ENCODE data around the gene RPL31.
A peak's percentile ranks its signal among the peaks of the same experiment; 100 is the strongest.

Gene RPL31

DNA sequence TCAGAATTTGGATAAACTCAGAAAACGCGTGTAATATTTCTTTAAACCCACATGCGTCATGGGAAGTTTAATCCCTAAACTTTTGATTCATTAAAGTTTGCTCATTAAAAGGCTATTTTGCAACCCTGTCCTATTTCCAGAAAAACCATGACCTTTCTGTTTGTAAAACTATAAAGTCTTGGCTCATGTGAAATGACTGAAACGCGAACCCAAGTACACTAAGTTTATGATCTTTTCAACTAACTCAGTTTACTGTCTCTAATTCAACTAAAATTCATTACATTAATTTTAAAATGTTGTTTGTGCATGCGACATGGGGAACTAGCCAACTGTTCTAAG, 3.9 kb upstream of the RPL31 start:
- no peak for DNase-seq

DNA sequence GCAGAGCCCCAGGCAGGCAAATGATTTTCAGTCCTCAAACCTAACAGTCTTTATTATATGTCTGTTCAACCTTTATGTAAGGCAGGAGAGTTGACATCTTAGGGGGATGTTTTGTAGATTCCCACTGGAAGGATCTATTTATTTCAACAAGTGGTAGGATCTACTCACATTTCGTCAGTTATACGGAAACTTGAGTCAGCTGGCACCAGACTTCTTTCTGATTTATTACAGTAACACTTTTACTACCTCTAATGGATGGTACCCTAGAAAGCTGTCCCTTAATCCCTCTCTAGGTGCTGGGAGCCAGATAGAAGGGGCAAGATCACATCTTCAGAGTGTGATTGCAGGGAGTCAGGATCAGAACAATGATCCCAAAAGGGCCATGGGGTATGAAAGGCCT, 2.1 kb upstream of the RPL31 start:
- no peak for DNase-seq

DNA sequence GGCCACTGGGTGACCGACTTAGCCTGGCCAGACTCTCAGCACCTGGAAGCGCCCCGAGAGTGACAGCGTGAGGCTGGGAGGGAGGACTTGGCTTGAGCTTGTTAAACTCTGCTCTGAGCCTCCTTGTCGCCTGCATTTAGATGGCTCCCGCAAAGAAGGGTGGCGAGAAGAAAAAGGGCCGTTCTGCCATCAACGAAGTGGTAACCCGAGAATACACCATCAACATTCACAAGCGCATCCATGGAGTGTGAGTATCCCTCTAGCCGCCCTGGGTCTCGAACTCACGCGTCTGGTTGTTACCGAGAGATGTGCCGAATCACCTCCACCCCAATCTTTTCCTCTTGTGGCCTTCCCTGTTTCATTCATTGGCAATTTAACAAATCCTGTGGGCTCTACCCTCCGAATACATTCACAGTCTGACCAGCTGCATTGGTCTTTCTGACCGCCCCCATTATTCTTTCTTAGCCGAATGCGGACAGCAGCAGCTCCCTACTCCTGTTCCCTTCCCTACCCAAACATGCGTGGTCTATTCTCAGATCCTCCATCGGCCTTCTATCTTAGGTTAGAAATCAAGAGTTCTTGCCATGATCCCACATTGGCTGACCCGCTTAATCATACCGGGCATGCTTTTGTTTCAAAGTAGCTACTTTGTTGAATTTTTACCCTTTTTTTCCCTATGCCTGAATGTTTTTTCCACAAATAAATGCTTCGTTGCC, 631 bp downstream of the RPL31 start:
- peak; percentile 36 for DNase-seq

DNA sequence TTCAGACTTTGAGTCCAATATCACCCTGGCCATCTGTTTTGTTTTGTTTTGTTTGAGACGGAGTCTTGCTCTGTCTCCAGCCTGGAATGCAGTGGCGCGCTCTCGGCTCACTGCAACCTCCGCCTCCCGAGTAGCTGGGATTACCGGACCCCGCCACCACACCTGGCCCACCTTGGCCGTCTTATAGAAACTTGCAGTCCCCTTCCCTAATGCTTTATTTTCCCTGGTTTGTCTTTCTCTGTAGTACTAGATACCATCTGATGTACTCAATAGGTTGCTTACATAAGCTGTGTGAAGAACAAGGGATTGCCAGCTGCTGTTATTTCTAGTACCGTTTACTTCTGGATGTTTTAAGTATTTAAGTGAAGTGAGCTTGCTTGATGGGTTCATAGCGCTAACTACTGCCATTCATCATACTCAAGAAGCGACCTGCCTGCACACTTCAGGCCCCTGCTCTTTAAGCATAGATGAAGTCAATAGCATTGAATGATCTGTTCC, 1.2 kb downstream of the RPL31 start:
- no peak for DNase-seq

DNA sequence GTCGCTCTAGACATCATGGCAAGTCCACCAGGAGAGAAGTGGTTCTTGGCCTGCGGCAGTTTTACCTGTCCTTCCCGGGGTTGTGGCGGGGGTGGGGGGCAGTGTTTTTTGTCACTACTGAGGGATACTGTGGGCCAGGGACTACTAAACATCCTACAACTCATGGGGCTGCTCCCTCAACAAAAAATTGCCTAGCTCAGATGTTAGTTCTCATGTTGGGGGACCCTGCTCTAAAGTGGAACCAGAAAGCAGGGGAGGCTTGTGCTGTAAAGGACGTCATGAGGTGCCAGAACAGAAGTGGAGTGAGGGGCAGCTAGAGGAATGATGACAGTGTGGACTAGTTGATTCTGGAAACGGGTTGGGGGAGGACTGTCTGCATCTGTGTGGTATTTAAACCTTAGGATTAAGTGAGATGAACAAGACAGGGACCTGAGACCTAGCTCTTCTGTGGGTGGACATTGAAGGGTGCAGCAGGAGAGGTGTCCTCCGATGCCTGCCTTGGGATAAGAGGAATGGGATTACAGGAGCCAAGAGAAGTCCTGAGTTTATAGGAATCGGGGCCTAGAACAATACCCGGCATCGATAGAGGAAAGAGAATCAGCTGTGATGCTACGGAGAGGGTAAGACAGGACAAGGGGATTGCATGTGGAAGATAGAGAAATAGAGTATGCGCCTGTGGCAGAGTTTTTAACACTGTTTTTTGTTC, 2.7 kb downstream of the RPL31 start:
- DNase-seq: no peak

DNA sequence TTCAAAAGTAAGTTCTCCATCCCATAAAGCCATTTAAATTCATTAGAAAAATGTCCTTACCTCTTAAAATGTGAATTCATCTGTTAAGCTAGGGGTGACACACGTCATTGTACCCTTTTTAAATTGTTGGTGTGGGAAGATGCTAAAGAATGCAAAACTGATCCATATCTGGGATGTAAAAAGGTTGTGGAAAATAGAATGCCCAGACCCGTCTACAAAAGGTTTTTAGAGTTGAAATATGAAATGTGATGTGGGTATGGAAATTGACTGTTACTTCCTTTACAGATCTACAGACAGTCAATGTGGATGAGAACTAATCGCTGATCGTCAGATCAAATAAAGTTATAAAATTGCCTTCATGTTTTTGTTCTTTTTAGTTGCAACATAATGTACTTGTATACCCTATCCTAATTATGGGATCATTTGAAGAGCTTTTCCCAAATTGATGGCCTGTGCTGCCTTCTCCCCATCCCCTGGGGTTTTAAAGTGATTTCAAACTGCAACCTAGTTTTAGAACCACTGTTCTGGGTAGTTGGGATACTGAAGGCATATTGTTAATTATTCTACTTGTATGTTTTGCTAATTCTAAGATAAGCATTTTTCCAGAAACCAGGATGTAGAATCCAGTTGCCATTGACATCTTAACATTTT, 4.1 kb downstream of the RPL31 start:
- DNase-seq: no peak

DNA sequence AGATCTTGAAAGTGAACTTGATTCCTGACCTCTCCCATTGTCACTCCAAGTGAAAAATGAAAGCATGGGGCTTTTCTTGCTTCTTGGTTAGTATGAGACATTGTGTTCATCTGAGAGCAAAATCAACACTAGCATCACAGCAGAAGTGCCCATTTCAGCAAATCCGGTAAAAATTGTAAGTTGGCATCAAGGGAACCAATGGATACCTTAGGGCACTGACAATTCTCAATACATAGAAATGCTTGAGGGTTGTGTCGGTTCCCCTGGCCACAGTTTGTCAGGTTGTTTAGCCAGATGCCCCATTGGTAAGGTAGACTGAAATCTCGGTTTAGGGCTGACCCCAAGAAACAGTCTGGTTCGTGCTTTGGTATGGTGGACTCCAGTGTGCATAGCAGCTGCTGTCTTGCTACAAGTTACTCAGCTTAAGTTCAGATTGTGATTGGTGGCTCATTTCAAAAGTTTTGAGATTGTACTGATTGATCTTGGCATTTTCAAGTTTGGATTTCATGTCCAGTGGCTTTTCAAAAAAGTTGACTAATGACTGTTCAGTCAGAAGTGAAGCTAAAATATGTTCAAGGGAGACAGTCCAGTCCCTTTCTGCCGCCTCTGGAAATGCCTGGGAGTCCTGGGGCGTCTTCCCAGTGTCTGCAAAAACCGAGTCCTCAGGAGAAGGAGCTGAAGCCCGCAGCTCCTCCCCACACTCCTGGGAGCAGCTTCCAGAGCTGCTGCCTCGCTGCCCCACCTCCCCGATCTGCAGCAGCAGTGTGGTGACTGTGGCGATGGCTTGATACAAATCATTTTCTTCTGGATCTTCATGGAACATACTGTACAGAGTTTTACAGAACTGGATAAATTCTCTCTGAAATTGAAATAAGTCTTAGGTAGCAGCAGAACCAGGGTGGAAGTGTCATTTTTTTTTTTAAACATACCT, 5.6 kb downstream of the RPL31 start:
- DNase-seq: peak; percentile 33

DNA sequence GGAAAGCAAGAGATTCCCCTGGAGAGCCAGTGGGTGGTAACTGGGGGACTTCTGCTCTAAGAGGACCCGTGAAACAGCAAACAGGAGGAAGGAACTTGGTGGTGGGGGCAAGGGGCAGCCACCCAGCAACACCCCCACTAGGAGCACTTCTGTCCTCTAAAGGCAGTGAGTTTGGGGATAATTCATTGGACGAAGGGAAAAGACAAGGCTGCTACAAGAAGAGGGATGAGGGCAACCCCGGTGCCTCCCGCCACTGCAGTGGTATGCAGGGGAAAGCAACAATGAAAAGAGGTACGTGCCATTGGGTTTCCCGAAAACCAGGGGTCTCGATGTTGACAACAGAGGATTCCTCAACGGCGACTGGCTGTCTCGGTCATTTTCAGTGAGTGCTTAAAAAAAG, 9.1 kb downstream of the RPL31 start:
- DNase-seq: no peak

DNA sequence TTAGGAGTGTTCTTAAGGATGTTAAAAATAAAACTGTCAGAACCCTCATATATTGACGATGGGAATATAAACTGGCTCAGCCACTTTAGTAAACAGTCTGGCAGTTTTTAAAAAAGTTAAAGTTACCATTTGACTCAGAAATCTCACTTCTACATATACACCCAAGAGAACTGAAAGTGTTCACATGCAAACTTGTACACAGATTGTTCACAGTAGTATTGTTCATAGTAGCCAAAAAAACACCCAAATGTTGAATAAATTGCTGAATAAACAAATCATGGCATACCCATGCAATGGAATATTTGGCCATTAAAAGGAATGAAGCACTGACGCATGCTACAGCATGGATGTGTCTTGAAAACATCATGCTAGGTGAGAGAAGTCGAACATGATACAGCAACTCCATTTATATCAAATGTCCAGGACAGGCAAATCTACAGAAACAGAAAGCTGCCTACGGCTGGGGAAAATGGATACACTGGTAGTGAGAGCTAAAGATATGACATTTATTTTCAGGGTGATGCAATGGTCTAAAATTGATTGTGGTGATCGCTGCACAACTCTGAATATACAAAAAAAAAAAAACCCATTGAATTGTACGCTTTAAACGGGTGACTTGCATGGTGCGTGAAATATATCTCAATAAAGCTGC, 10.1 kb downstream of the RPL31 start:
- peak; percentile 38 for DNase-seq

DNA sequence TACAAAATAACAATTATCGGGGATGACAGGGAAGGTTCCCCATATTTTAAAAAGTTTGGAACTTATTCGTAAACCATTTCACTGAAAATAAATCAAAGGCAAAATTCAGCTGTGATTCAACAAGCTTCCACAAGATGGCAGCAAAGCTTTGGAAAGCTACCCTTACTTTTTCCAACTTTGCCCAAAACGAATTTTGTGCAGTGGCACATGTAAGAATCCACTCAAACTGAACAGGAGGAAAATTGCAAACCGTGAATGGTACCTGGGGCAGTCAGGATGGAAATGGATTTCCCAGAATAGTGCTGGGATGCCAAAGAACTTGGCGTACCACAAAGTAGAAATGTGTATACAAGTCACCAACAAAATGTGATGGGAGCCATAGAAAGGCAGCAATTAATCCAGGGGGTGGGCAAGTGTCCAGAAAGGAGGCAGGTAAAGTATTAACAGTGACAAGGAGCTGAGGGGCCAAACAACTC, 10.7 kb downstream of the RPL31 start:
- DNase-seq: peak; percentile 47

DNA sequence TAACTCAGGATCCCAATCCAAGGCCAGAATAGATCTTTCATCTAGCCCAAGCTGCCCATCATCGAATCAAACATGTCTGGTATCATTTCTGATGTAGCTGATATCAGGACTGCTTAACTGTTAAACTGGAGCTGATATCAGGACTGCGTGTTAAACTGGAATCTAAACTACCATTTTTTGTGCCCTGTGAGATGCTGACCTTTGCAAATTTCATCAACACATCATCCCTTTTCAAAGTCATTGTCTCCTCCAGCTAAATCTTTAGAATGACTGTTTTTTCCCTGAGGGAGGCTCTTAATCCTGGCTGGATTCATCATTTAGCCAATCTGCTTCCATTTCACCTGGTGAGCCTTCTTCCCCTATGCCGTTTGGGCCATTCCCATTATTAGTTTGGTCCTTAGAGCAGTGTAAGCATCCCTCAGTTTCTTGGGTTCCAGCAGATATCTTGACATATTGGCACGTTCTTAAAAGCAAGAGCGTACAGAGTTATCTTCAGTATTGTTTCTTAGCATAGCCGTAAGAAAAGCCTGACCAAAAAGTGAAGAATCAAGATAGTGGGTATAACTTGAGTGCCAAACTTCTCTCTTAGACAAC, 12.3 kb downstream of the RPL31 start:
- no peak for DNase-seq

DNA sequence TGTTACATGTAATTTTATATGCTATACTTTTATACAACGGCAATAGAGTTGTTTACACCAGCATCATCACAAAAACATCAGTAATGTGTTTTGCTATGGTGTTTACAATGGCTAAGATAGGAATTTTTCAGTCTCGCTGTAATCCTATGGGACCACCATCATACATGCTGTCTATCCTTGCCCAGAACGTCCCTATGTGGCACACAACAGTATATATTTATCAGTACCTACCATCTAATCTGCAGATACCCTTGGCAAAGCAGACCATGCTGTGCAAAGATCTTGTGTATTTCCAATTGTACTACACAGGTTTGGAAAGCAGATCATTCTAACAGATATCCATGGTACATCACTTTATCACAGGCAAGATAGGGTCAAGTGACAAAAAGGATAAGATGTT, 15.3 kb downstream of the RPL31 start:
- no peak for DNase-seq

DNA sequence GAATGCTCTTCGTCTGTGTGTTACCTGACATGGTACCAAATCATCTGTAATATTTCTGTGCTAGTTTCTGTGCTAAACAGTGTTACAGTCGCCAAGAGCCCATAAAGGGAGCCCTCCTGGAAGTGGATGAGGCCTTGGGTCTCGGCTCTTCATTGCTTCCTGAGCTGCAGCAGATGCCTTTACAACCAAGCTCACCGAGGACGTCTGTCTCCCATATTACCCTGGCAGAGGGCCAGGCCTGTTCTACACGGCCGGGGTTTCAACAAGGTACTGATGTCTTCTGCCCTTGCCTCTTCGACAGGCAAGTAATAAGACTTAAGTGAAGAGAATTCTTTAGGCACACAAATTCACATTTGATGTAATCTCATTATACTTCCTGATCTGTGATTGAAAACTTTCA, 16.8 kb downstream of the RPL31 start:
- DNase-seq: no peak

DNA sequence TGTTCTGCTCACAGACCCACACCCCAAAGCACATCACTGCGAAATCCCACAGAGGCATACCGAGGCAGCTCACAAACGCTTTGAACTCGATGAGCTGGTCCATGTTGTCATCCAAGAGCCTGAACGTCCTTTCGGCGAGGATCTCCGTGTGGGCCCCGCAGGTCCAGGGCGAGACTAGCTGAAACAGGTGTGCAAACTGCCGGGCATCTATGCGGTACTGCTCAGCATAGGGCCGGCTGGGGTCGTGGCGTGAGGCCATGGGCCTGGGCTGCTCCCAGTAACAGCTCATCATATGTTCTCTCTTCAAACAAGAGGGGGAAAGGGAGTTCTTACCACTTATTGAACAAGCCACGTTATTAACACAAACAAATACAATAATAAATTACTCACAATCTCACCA, 20.1 kb downstream of the RPL31 start:
- DNase-seq: no peak

DNA sequence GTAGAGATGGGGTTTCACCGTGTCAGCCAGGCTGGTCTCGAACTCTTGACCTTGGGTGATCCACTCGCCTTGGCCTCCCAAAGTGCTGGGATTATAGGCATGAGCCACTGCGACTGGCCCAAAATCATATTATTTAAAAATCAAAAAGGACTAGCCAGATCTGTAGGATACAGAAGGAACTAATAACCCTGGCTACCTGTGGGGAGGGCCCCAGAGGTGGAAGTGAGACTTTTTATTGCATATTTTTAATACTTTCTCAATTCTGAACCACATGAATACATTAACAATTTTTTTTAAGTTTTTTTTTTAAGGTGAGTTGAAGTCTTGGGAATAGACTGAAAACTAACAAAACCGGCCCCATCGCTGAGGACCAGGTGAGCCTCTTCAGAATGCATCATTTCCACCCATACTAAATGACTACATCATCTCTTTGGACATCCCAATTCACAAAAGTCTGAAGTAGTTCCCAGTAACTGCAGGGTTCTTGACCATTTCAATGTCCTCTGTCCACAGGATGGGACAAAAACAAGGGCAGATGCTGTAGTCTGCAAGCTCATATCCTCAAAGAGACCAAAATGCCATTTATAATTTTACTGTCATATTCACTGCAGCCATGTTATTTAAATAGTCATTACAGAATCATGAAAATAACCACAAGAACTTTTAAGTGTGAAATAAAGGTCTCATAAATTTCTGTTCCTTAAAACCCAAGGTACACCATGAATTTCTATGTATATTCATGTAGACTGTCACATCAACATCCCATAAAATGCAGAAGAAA, 21.4 kb downstream of the RPL31 start:
- no peak for DNase-seq

DNA sequence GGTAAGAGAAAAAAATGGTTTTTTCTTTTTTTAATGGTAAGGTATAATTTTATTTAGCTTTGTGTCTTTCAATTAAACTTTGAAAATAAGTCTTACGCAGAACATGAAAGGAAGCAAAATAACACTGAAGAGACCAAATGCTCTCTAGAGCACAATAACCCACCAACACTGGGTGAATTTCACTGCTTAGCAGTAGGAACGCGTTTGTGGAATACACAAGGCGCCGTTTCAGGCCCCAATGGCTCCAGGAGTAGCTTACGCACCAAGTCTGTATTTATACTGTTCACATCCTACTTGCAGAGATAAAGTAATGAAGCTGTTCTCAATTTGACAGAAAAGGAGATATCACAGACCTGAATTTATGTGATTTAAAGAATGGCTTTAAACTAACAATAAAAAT, 23.5 kb downstream of the RPL31 start:
- DNase-seq: no peak

DNA sequence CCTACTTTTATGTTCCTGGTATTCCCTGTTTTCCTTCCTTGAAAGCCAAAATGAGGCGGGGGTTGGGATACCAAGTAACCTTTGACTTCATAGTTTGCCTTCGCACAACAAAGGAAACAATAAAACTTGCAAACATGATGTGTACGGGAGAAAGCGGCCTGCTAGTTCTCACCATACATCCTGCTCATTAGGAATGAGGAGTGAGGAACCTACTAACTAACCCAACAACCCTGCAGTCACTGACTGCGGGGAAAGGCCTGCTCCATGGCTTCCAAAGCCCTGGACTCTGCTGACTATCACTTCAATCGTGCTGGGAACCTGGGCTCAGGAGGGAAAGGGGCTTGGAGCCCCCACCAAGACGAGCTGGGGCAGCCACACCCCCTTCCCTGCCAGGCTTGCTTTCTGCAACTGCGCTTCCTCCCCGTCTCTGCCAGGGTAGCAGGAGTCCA, 24.2 kb downstream of the RPL31 start:
- DNase-seq: no peak

DNA sequence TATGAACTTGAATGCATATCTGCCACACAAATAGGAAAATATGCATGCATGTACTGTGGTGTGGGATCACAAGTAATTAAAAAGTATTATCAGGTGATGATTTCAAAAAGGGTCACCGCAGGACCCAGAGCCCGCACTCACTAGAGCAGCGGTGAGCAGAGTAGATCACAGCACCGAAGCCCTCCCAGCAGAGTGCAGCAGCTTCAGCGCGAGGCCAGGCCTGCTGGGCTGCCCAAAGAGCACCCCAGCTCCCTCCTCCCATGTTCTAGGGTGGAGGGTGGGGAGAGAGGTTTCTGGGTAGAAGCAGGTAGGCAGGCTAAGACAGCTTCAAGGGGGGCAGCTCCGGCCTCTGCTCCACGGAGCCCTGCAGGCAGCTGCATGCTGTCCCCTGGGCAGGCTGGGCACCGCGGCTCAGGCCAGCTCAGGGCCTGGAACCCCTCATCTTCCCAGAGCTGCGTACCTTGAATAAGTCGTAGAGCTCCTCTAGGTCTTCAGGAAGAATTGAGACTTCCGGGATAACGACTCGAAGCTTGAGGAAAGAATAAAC, 24.9 kb downstream of the RPL31 start:
- DNase-seq: no peak

DNA sequence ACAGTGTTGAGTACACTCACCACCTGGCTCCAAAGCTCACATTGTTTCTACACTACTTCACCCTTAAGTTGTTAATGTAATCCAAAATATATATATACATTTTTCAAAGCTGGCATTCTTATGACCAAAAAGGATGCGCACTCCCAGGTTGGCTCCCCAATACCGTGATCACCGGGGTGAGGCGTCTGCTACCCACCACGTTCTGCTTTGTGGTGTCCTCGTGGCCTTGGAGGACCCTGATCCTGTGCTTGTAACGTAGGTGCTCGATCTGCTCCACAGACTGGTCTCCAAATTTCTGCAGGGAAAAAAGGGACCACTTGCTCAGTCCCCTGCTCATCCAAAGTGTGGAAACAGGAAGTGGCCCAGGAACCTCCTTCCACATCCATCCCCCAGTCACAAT, 25.8 kb downstream of the RPL31 start:
- no peak for DNase-seq

DNA sequence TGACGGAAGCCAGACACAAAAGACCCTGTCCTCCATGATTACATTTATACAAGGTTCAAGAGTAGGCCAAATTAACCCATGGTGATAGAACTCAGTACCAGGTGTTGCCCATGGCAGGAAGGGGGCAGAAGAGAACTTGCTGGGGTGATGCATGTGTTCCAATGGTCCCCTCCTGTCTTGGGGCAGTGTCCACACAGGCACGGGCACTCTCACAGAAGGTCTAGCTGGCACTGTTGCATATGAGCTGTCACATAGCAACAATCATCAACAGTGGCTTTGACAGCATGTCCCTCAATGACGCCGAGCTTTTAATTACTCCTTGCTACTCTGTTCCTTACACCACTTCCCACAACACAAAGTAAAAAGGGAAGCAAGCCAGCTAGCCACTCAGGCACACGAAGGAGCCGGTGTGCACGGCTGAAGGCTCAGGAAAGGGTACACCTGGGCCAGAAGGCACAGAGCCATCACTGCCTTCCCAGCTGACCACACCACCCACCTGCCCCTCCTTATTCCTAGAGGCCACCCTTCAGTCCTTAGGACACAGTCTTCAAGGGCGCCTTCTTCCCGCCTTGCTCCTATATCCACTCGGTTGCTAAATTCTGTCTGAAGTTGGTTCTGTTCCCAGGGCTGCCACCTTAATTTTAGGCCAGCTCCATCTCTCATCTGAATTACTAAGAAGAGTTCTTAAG, 28.9 kb downstream of the RPL31 start:
- no peak for DNase-seq

Measured in activated CD4-positive, alpha-beta T cell treated with anti-CD3 and anti-CD28 coated beads, Interleukin-2, Interleukin-6, amounts not matched to agents 100 ng/mL and 50 ng/mL, durations not matched to agents 16 hours and 8 hours (primary cell).